Measurements from ENCODE around the gene LDAF1. TPM values are rescaled to one million over a fixed set of nuclear protein-coding genes. Genes with fewer than 3 reads are reported as not detected.

LDAF1 gene
- total and polyA plus RNA-seq, 5 experiments from 2014 or later, result 8.3 to 16.7 (median 13.1) TPM

Other genes with a start within 250 kb of the LDAF1 start
- gene DNAH3, start 7.8 kb upstream of the LDAF1 start, total RNA-seq, result not detected
- gene DNAH3, start 7.8 kb upstream of the LDAF1 start, polyA plus RNA-seq, result not detected
- not detected for gene ZP2, start 52.9 kb downstream of the LDAF1 start, total RNA-seq
- not detected for gene ZP2, start 52.9 kb downstream of the LDAF1 start, polyA plus RNA-seq
- not detected for gene ANKS4B, start 75.0 kb downstream of the LDAF1 start, total RNA-seq
- gene ANKS4B, start 75.0 kb downstream of the LDAF1 start, polyA plus RNA-seq, result not detected
- gene CRYM, start 119.6 kb downstream of the LDAF1 start, total RNA-seq, result not detected
- not detected for gene CRYM, start 119.6 kb downstream of the LDAF1 start, polyA plus RNA-seq